GM12891 (cell line): Measurements from ENCODE around the gene KIAA0586.

Source experiments
- POLR2A ChIP-seq: IDR thresholded peaks from 2 replicates; pipeline ENCODE4 v1.6.1; 2011; ENCODE audit warnings: low read depth, low read length, control low read depth
- POLR2AphosphoS5 ChIP-seq: IDR thresholded peaks from 2 replicates; pipeline ENCODE4 v1.6.1; 2011; ENCODE audit warnings: low read depth, low read length, control low read depth
- POU2F2 ChIP-seq: IDR thresholded peaks from 2 replicates; pipeline ENCODE4 v1.6.1; 2011; ENCODE audit warnings: low read depth, mild to moderate bottlenecking, control low read depth, low read length, moderate library complexity
- SPI1 ChIP-seq: IDR thresholded peaks from 2 replicates; pipeline ENCODE4 v1.6.1; 2011; ENCODE audit warnings: low read depth, low read length, control low read depth
- TAF1 ChIP-seq: IDR thresholded peaks from 2 replicates; pipeline ENCODE4 v1.6.1; 2011; ENCODE audit warnings: low read depth, low read length, control low read depth

GRCh38 chr14:58599707-58600106, 172.2 kb downstream of the KIAA0586 start:
- no peak for TF ChIP-seq POLR2A
- TF ChIP-seq POLR2AphosphoS5 = no peak
- TF ChIP-seq POU2F2 = no peak
- TF ChIP-seq TAF1 = no peak
- TF ChIP-seq SPI1 = no peak
